GM12891 (cell line): ENCODE measurements around the gene GPC4.

ENCODE experiments used
- PAX5 ChIP-seq: IDR thresholded peaks from 2 replicates; pipeline ENCODE4 v1.6.1; 2011; ENCODE audit warnings: low read length, moderate library complexity, mild to moderate bottlenecking; ENCODE audit not compliant: insufficient read depth, severe bottlenecking
- POLR2A ChIP-seq: IDR thresholded peaks from 2 replicates; pipeline ENCODE4 v1.6.1; 2011; ENCODE audit warnings: low read depth, low read length, control low read depth
- POLR2AphosphoS5 ChIP-seq: IDR thresholded peaks from 2 replicates; pipeline ENCODE4 v1.6.1; 2011; ENCODE audit warnings: low read depth, low read length, control low read depth
- POU2F2 ChIP-seq: IDR thresholded peaks from 2 replicates; pipeline ENCODE4 v1.6.1; 2011; ENCODE audit warnings: low read depth, mild to moderate bottlenecking, control low read depth, low read length, moderate library complexity
- SPI1 ChIP-seq: IDR thresholded peaks from 2 replicates; pipeline ENCODE4 v1.6.1; 2011; ENCODE audit warnings: low read depth, low read length, control low read depth
- TAF1 ChIP-seq: IDR thresholded peaks from 2 replicates; pipeline ENCODE4 v1.6.1; 2011; ENCODE audit warnings: low read depth, low read length, control low read depth

DNA sequence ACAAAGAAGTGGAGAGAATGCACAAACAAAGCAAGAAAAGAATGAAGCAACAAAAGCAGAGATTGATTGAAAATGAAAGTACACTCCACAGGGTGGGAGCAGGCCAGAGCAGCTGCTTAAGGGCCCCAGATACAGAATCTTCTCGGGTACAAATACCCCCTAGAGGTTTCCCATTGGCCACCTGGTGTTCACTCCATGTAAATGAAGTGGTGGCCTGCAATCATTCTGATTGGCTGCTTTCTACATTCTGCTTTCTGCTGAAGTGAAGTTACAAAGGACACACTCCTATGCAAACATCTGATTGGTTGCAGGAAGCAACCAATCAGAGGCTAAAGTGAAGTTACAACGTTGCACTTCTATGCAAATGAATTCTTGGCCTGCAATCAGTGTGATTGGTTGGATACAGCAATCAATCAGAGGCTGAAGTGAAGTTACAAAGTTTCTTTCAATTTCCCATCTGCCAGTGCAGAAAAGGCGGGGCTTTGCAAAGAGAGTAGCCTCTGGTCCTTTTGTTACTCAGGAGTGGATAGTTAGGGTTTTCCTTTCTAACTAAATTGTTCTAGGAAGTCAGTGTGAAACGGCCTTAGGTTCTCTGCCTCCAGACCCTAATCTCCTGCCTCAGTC is 19.0 kb upstream of the GPC4 start:
- no peak for TF ChIP-seq POLR2AphosphoS5
- TF ChIP-seq TAF1, result no peak
- no peak for TF ChIP-seq POLR2A
- TF ChIP-seq PAX5, result no peak
- TF ChIP-seq SPI1, result no peak
- no peak for TF ChIP-seq POU2F2
